ENCODE data around the gene RPS6KA4. TPM values are rescaled to one million over a fixed set of nuclear protein-coding genes. Genes with fewer than 3 reads are reported as not detected.

The RPS6KA4 gene
- total RNA-seq, 1 donor, result 39.4 TPM

DNA sequence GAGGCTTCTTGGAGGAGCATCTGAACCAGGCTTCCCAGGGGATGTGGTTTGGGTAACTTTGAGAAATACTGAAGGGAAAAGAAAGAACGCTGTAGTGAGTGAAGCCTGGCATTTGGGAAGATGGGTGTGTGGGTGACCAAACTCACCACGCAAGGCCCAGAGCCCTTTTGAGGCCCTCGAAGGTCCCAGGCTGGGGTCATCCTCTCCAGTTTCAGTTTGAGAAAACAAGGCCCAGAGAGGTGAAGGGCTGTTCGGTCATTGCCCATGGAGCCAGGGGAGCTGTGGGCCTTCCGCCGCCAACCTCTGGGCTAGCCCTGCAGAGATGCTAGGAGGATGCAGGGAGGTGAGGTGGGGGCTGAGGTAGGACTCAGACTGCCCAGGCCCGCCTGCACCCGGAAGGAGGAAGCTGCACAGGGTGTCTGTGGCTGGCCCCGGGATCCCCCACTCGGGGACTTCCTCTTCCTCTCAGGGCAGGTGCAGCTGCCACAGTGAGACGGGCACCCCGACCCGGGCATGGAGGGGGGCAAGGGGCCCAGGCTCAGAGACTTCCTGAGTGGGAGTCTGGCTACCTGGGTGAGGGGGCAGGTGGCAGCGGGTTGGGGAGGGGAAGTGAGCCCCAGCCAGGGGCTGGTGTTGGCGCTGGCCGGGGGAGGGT, 19.1 kb upstream of the RPS6KA4 start, which contains the start of gene CCDC88B:
CCDC88B (plus strand) TSS at position 451 of the 655 bp plus-strand sequence; CDS start at position 514, 63 bp downstream.
- no peaks in the 10 kb centered on the region for H3K36me3 ChIP-seq (ENCODE audit: insufficient read depth, low read length)
- no peak within 1 kb of the TSS for H3K27ac ChIP-seq (ENCODE audit: low read depth, low read length)
- DNase-seq (ENCODE audit: insufficient read length, low spot score, missing footprints), result peak; percentile 58
- H3K79me2 ChIP-seq (ENCODE audit: insufficient read depth, low read length), result no peaks in the 10 kb centered on the region
- H3K27me3 ChIP-seq (ENCODE audit: insufficient read depth, low read length), result no peaks in the 10 kb centered on the region
- no peaks in the 10 kb centered on the region for H4K20me1 ChIP-seq (ENCODE audit: insufficient read depth, low read length)
- H3K4me3 ChIP-seq (ENCODE audit: insufficient read depth, low read length), result no peak within 1 kb of the TSS
- H3K9me3 ChIP-seq (ENCODE audit: low read depth, low read length), result no peaks in the 10 kb centered on the region
- peaks cover 11% of the 10 kb centered on the region for H3K4me1 ChIP-seq (ENCODE audit: insufficient read depth, low read length)
- H3K4me2 ChIP-seq (ENCODE audit: insufficient read depth, low read length), result no peak within 1 kb of the TSS
- no peak within 1 kb of the TSS for H2AFZ ChIP-seq (ENCODE audit: low read length)
- TF ChIP-seq, protein P1, sequence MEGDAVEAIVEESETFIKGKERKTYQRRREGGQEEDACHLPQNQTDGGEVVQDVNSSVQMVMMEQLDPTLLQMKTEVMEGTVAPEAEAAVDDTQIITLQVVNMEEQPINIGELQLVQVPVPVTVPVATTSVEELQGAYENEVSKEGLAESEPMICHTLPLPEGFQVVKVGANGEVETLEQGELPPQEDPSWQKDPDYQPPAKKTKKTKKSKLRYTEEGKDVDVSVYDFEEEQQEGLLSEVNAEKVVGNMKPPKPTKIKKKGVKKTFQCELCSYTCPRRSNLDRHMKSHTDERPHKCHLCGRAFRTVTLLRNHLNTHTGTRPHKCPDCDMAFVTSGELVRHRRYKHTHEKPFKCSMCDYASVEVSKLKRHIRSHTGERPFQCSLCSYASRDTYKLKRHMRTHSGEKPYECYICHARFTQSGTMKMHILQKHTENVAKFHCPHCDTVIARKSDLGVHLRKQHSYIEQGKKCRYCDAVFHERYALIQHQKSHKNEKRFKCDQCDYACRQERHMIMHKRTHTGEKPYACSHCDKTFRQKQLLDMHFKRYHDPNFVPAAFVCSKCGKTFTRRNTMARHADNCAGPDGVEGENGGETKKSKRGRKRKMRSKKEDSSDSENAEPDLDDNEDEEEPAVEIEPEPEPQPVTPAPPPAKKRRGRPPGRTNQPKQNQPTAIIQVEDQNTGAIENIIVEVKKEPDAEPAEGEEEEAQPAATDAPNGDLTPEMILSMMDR (IDR thresholded peaks at IDR 0.05; ENCODE audit: extremely low read depth, low read depth, low read length), result no peak

DNA sequence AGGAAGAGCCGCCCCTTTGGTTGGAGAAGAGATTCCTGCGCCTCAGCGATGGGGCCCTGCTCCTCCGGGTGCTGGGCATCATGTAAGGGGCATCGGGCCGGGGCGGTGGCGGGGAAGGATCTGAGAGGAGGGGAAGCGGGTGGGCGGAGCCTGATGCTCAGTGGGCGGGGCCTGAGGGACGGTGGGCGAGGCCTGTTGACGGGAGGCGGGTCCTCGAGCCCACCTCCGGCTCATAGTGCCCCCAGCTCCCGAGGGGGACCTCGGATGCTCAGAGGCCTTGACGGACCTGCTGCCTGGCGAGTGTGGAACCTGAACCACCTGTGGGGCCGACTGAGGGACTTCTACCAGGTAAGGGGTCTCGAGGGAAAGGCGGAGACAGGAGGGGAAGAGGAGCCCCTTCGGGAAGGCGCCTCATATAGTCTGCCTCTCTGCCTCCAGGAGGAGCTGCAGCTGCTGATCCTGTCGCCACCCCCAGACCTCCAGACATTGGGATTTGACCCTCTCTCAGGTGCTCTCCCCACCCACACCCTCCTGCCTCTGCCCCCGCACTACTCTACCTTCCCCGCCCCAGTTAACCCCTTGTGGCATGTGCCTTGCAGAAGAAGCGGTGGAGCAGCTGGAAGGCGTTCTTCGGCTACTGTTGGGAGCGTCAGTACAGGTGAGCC, 18.2 kb upstream of the RPS6KA4 start:
- no peak overlapping the region for H2AFZ ChIP-seq (ENCODE audit: low read length)
- TF ChIP-seq, protein P1 (IDR thresholded peaks at IDR 0.05; ENCODE audit: extremely low read depth, low read depth, low read length), result no peak
- H3K27me3 ChIP-seq (ENCODE audit: insufficient read depth, low read length), result no peaks in the 10 kb centered on the region
- peak; percentile 80 for DNase-seq (ENCODE audit: insufficient read length, low spot score, missing footprints)
- no peaks in the 10 kb centered on the region for H3K36me3 ChIP-seq (ENCODE audit: insufficient read depth, low read length)
- no peak overlapping the region for H3K27ac ChIP-seq (ENCODE audit: low read depth, low read length)
- H3K9me3 ChIP-seq (ENCODE audit: low read depth, low read length), result no peaks in the 10 kb centered on the region
- no peaks in the 10 kb centered on the region for H4K20me1 ChIP-seq (ENCODE audit: insufficient read depth, low read length)
- no peaks in the 10 kb centered on the region for H3K79me2 ChIP-seq (ENCODE audit: insufficient read depth, low read length)
- H3K4me3 ChIP-seq (ENCODE audit: insufficient read depth, low read length), result no peak overlapping the region
- no peak overlapping the region for H3K4me2 ChIP-seq (ENCODE audit: insufficient read depth, low read length)
- H3K4me1 ChIP-seq (ENCODE audit: insufficient read depth, low read length), result peaks cover 3% of the 10 kb centered on the region

DNA sequence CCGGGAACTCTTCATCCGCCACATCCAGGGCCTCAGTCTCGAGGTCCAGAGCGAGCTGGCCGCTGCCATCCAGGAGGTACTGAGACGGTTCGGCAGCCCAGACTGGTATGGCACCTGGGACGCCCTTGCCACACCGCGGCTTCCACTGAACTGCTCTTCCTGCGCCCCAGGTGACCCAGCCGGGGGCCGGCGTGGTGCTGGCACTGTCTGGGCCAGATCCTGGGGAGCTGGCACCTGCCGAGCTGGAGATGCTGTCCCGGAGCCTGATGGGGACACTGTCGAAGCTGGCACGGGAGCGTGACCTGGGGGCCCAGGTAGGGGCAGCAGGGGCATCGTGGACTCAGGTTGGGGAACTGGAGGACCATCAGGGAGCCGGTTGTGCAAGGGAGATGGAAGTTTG, 17.5 kb upstream of the RPS6KA4 start:
- Histone ChIP-seq H3K27me3 (ENCODE audit: insufficient read depth, low read length) (no peaks in the 10 kb centered on the region), H3K79me2 (ENCODE audit: insufficient read depth, low read length) (no peaks in the 10 kb centered on the region), H3K4me2 (ENCODE audit: insufficient read depth, low read length) (no peak overlapping the region), H2AFZ (ENCODE audit: low read length) (no peak overlapping the region), H3K27ac (ENCODE audit: low read depth, low read length) (no peak overlapping the region), H3K9me3 (ENCODE audit: low read depth, low read length) (no peaks in the 10 kb centered on the region), H3K4me1 (ENCODE audit: insufficient read depth, low read length) (peaks cover 3% of the 10 kb centered on the region), H4K20me1 (ENCODE audit: insufficient read depth, low read length) (no peaks in the 10 kb centered on the region), H3K4me3 (ENCODE audit: insufficient read depth, low read length) (no peak overlapping the region), H3K36me3 (ENCODE audit: insufficient read depth, low read length) (no peaks in the 10 kb centered on the region)
- TF ChIP-seq, protein P1 (IDR thresholded peaks at IDR 0.05; ENCODE audit: extremely low read depth, low read depth, low read length), result no peak
- peak; percentile 85 for DNase-seq (ENCODE audit: insufficient read length, low spot score, missing footprints)

Measured in osteoblast (primary cell).